Measurements from ENCODE around the gene ACTN4. TPM values are rescaled to one million over a fixed set of nuclear protein-coding genes. Genes with fewer than 3 reads are reported as not detected.

The ACTN4 gene
- total RNA-seq, 1 donor from 2014 or later = 921 TPM

DNA sequence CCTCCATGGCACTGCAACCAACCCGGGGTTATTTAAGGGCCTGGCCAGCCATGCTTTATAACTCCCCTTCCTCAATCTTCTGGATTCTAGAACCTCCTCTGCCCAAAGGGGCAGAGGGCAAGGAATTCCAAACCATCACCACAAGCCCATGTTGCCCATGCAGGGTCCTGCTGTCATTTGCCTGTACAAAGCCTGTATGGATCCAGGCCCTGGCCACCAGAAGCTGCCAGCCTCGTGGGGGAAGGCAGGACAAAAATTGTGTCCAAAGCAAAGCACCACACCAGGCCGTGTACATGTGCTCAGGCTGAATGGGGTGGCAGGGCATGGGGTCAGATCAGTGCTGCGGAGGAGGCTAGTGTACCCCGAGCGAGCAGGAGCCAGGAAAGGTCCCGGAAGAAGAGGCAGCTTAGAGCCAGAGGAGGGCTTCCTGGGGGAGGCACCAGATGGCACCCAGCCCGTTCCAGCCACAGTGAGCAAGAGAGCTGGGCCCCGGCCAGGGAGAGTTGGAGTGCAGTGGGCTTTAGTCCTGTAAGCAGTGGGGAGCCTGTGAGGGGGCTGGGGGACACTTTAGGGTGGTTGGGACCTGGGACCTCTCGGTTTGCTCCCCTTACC is 61.1 kb downstream of the ACTN4 start:
- TF ChIP-seq, protein P1, sequence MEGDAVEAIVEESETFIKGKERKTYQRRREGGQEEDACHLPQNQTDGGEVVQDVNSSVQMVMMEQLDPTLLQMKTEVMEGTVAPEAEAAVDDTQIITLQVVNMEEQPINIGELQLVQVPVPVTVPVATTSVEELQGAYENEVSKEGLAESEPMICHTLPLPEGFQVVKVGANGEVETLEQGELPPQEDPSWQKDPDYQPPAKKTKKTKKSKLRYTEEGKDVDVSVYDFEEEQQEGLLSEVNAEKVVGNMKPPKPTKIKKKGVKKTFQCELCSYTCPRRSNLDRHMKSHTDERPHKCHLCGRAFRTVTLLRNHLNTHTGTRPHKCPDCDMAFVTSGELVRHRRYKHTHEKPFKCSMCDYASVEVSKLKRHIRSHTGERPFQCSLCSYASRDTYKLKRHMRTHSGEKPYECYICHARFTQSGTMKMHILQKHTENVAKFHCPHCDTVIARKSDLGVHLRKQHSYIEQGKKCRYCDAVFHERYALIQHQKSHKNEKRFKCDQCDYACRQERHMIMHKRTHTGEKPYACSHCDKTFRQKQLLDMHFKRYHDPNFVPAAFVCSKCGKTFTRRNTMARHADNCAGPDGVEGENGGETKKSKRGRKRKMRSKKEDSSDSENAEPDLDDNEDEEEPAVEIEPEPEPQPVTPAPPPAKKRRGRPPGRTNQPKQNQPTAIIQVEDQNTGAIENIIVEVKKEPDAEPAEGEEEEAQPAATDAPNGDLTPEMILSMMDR (IDR thresholded peaks at IDR 0.05) = no peak
- Mint-ChIP-seq H3K9me3 (ENCODE audit: low read depth) (no peaks in the 10 kb centered on the region), H3K27me3 (ENCODE audit: low read depth) (no peaks in the 10 kb centered on the region), H3K4me1 (ENCODE audit: low read depth) (peaks cover 58% of the 10 kb centered on the region), H3K4me3 (ENCODE audit: unreplicated experiment) (no peak overlapping the region), H3K36me3 (ENCODE audit: low read depth) (peaks cover 55% of the 10 kb centered on the region), H3K27ac (ENCODE audit: unreplicated experiment) (peak overlapping the region; percentile 63)
- DNase-seq (ENCODE audit: low spot score) = no peak

DNA sequence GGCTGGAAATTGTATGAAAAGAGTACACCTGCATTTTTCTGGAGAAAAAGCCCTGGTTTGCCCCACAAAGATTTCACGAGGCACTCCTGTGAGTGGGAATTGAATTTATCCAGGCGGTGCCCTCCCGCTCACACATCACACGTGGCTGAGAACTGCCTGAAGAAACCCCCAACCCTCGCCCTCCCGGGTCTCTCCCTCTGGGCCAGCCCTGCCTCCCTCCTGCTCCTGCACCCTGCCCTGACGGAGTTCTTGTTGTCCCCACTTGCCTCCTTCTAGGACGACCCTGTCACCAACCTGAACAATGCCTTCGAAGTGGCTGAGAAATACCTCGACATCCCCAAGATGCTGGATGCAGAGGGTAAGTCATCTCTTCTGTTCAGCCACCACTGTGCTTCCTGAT is 61.7 kb downstream of the ACTN4 start:
- peak overlapping the region; percentile 81 for H3K27ac Mint-ChIP-seq (ENCODE audit: unreplicated experiment)
- TF ChIP-seq, protein P1 (IDR thresholded peaks at IDR 0.05) = no peak
- peaks cover 56% of the 10 kb centered on the region for H3K36me3 Mint-ChIP-seq (ENCODE audit: low read depth)

DNA sequence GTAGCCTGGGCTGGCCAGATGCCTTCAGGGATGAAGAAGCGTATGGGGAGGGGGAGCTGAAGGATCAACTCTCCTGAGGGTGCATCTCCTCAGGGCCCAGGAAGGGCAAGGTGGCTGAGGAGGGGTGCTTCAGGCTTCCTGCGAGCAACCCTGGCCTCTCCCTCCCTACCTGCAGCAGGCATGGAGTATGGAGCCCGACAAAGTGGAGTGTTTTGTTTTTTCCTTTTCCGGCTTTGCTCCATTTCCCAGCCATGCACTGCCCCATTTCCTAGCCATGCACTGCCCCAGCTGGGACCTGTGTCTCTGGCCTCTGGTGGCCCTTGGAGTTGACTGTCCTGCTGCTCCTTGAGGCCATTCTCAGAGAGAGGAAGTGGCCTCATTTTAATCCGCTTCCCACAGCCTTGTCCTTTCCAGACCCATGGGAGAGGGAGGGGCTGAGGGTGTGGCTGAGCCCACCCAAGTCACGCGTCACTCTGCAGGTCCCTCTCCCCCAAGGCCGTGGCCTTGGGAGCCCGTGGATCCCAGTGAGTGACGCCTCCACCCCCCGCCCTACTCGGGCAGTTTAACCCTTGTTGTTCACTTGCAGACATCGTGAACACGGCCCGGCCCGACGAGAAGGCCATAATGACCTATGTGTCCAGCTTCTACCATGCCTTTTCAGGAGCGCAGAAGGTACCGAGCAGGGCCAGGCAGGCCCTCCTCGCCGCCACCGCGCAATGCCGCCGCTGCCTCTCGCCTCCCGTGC is 62.4 kb downstream of the ACTN4 start:
- Mint-ChIP-seq H3K4me3 (ENCODE audit: unreplicated experiment) (no peak overlapping the region), H3K36me3 (ENCODE audit: low read depth) (peaks cover 54% of the 10 kb centered on the region), H3K9me3 (ENCODE audit: low read depth) (no peaks in the 10 kb centered on the region), H3K4me1 (ENCODE audit: low read depth) (peaks cover 65% of the 10 kb centered on the region), H3K27ac (ENCODE audit: unreplicated experiment) (peak overlapping the region; percentile 86), H3K27me3 (ENCODE audit: low read depth) (no peaks in the 10 kb centered on the region)
- TF ChIP-seq, protein P1 (IDR thresholded peaks at IDR 0.05) = no peak
- no peak for DNase-seq (ENCODE audit: low spot score)

More for the DNA sequence above, 61.7 kb downstream of the ACTN4 start:
- H3K27me3 Mint-ChIP-seq (ENCODE audit: low read depth) = no peaks in the 10 kb centered on the region
- no peaks in the 10 kb centered on the region for H3K9me3 Mint-ChIP-seq (ENCODE audit: low read depth)
- peaks cover 64% of the 10 kb centered on the region for H3K4me1 Mint-ChIP-seq (ENCODE audit: low read depth)
- H3K4me3 Mint-ChIP-seq (ENCODE audit: unreplicated experiment) = no peak overlapping the region
- DNase-seq (ENCODE audit: low spot score) = no peak

DNA sequence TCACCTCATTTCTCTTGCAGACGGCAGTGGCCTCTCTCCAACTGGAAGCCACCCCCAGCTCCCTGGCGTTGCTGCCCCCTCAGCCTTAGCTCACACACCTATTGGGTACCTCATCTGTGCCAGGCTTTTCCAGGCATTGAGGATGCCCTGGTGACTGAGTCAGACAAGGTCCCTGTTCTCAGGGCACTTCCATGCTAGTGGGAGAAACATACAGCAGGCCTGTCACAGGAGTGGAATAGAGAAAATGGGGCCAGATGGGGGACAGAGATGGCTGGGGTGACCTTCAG is 62.9 kb downstream of the ACTN4 start:
- H3K36me3 Mint-ChIP-seq (ENCODE audit: low read depth) = peaks cover 54% of the 10 kb centered on the region
- H3K4me1 Mint-ChIP-seq (ENCODE audit: low read depth) = peaks cover 65% of the 10 kb centered on the region
- H3K27ac Mint-ChIP-seq (ENCODE audit: unreplicated experiment) = peak overlapping the region; percentile 86
- H3K9me3 Mint-ChIP-seq (ENCODE audit: low read depth) = no peaks in the 10 kb centered on the region
- H3K27me3 Mint-ChIP-seq (ENCODE audit: low read depth) = no peaks in the 10 kb centered on the region
- TF ChIP-seq, protein P1 (IDR thresholded peaks at IDR 0.05) = no peak
- H3K4me3 Mint-ChIP-seq (ENCODE audit: unreplicated experiment) = no peak overlapping the region
- DNase-seq (ENCODE audit: low spot score) = no peak

- TF ChIP-seq, protein P1 (IDR thresholded peaks at IDR 0.05) = no peak
- no peaks in the 10 kb centered on the region for H3K9me3 Mint-ChIP-seq (ENCODE audit: low read depth)
- H3K36me3 Mint-ChIP-seq (ENCODE audit: low read depth) = peaks cover 50% of the 10 kb centered on the region
- H3K27ac Mint-ChIP-seq (ENCODE audit: unreplicated experiment) = peak overlapping the region; percentile 86
- DNase-seq (ENCODE audit: low spot score) = no peak
- H3K27me3 Mint-ChIP-seq (ENCODE audit: low read depth) = no peaks in the 10 kb centered on the region
- peaks cover 65% of the 10 kb centered on the region for H3K4me1 Mint-ChIP-seq (ENCODE audit: low read depth)
- H3K4me3 Mint-ChIP-seq (ENCODE audit: unreplicated experiment) = peak overlapping the region; percentile 12
Measured at GRCh38 chr19:38710928-38711725, 63.7 kb downstream of the ACTN4 start.
